Chondrocyte (in vitro differentiated cells): Measurements from ENCODE around the gene CRB2. TPM values are rescaled to one million over a fixed set of nuclear protein-coding genes. Genes with fewer than 3 reads are reported as not detected.

Source experiments
- DNase-seq: peaks from one replicate; pipeline ENCODE4 v3.0.0; 2021; ENCODE audit warnings: mixed read lengths, low spot score
- H3K27ac Mint-ChIP-seq: one replicate; pipeline ENCODE4 v1.8.0; 2021; ENCODE audit warnings: mild to moderate bottlenecking, moderate library complexity, mixed read lengths; ENCODE audit not compliant: unreplicated experiment
- H3K27me3 Mint-ChIP-seq: 2 replicates; pipeline ENCODE4 v1.8.0; 2021; ENCODE audit warnings: low read depth, mixed read lengths
- H3K36me3 Mint-ChIP-seq: 2 replicates; pipeline ENCODE4 v1.8.0; 2021; ENCODE audit warnings: low read depth, mixed read lengths
- H3K4me1 Mint-ChIP-seq: 2 replicates; pipeline ENCODE4 v1.8.0; 2021; ENCODE audit warnings: low read depth, mild to moderate bottlenecking, mixed read lengths
- H3K4me3 Mint-ChIP-seq: one replicate; pipeline ENCODE4 v1.8.0; 2021; ENCODE audit warnings: mild to moderate bottlenecking, moderate library complexity, mixed read lengths; ENCODE audit not compliant: unreplicated experiment
- H3K9me3 Mint-ChIP-seq: 2 replicates; pipeline ENCODE4 v1.8.0; 2021; ENCODE audit warnings: low read depth, mixed read lengths
- total RNA-seq: library from RNA; stranded (reverse); gene quantifications from 3 replicates; pipeline ENCODE4 v1.2.1, GENCODE V29; 2021
- TF ChIP-seq, protein P1 (sequence below): fragments of 200-600 bp; sonication (generic); IDR thresholded peaks from 2 replicates; pipeline ENCODE4 v1.5.0; 2021; ENCODE audit warnings: antibody characterized with exemption, mild to moderate bottlenecking, moderate library complexity

The CRB2 gene
- total RNA-seq, 1 donor from 2014 or later: 0.07 TPM

DNA sequence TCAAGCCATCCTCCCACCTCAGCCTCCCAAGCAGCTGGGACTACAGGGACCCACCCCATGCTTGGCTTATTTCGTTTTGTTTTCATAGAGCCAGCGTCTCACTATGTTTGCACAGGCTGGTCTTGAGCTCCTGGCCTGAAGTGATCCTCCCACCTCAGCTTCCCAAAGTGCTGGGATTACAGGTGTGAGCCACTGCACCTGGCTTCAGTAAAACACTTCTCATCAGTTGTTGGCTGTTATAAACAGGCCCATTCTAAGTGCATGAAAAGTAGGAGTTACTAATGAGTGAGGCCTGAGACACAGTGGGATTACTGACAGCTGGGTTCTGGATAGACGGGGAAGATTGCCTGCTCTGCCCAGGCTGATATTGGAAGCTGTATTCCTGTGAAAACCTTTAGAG, 3.5 kb downstream of the CRB2 start:
- TF ChIP-seq, protein P1, sequence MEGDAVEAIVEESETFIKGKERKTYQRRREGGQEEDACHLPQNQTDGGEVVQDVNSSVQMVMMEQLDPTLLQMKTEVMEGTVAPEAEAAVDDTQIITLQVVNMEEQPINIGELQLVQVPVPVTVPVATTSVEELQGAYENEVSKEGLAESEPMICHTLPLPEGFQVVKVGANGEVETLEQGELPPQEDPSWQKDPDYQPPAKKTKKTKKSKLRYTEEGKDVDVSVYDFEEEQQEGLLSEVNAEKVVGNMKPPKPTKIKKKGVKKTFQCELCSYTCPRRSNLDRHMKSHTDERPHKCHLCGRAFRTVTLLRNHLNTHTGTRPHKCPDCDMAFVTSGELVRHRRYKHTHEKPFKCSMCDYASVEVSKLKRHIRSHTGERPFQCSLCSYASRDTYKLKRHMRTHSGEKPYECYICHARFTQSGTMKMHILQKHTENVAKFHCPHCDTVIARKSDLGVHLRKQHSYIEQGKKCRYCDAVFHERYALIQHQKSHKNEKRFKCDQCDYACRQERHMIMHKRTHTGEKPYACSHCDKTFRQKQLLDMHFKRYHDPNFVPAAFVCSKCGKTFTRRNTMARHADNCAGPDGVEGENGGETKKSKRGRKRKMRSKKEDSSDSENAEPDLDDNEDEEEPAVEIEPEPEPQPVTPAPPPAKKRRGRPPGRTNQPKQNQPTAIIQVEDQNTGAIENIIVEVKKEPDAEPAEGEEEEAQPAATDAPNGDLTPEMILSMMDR: no peak
- Mint-ChIP-seq H3K27ac (no peak overlapping the region), H3K36me3 (no peaks in the 10 kb centered on the region), H3K27me3 (peaks cover 3% of the 10 kb centered on the region), H3K4me1 (peaks cover 14% of the 10 kb centered on the region), H3K9me3 (no peaks in the 10 kb centered on the region), H3K4me3 (no peak overlapping the region)
- DNase-seq: no peak

- Mint-ChIP-seq H3K4me1 (peaks cover 21% of the 10 kb centered on the region), H3K4me3 (no peak overlapping the region), H3K36me3 (no peaks in the 10 kb centered on the region), H3K27ac (no peak overlapping the region), H3K27me3 (no peaks in the 10 kb centered on the region), H3K9me3 (no peaks in the 10 kb centered on the region)
- TF ChIP-seq, protein P1: no peak
- no peak for DNase-seq
Measured at GRCh38 chr9:123360161-123361085, 4.4 kb downstream of the CRB2 start.

DNA sequence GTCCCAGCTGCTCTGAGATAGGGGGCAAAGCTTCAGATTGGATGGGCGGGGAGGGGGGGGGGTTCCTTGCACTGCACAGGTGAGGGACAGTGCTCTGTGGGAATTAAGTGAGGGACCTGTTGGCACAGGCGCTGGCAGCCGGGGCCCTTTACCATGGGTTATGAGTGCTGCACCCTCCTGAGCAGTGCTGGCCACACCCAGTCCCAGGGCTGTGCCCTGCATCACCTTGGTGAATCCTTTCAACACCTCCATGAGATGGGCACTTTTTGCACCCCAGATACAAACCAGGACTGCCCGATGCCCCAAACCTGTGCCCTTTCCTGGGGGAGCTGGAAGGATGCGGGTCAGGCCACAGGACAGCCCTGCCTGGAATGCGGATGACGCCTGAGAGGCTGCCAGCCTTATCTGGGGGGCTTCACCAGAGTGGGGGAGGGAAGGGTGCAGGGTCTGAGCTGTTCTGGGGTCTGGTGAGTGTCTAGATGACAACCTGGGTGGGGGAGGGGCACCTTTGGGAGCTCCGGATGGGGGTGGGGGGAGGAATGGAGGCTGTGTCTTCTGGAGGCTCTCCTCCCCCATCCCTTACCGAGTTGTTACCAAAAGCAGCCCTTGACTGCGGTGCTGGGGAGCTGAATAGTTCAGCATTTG, 5.2 kb downstream of the CRB2 start:
- Mint-ChIP-seq H3K4me3 (no peak overlapping the region), H3K4me1 (peaks cover 21% of the 10 kb centered on the region), H3K27me3 (no peaks in the 10 kb centered on the region), H3K9me3 (no peaks in the 10 kb centered on the region), H3K27ac (no peak overlapping the region), H3K36me3 (no peaks in the 10 kb centered on the region)
- no peak for DNase-seq
- TF ChIP-seq, protein P1: no peak

DNA sequence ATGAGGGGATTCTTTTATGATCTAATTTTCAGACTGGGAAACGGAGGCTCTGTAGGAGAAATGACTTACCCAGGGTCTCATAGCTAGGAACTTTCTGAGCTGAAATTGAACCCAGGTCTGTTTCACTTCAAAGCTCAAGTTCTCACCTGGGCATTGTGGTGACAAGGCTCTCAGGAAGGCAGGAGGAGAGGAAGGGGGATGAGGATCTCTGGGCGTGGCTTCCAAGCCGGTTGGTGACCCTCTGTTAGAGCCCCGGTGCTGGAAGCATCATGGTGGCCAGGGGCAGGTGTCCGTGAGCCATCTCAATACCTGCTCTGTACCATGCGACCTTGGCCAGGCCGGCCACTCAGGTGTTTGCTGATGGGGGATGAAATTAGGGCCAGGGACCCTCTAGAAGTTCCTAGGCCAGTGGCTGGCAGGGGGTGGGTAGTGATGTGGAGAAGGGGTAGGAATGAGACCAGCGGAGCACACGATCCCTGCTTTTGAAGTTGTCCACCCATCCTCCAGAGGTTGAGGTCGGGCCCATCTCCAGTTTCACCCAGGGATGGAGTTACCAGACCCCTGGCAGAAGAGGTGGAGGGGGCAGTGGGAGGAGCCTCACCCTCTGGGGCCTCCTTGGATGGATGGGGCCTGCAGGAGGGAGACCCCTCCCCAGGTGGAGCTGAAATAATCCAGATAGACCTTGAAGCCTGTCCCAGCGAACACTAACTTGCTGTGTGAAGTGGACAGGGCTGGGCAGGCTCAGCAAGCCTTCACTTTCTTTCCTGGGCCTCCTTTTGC, 5.9 kb downstream of the CRB2 start:
- DNase-seq: no peak
- Mint-ChIP-seq H3K9me3 (no peaks in the 10 kb centered on the region), H3K27me3 (no peaks in the 10 kb centered on the region), H3K36me3 (no peaks in the 10 kb centered on the region), H3K27ac (no peak overlapping the region), H3K4me1 (peaks cover 21% of the 10 kb centered on the region), H3K4me3 (no peak overlapping the region)
- TF ChIP-seq, protein P1: no peak

GRCh38 chr9:123362856-123363255, 6.9 kb downstream of the CRB2 start:
- no peak overlapping the region for H3K27ac Mint-ChIP-seq
- TF ChIP-seq, protein P1: no peak
- no peak overlapping the region for H3K4me3 Mint-ChIP-seq
- no peaks in the 10 kb centered on the region for H3K36me3 Mint-ChIP-seq
- H3K27me3 Mint-ChIP-seq: no peaks in the 10 kb centered on the region
- peaks cover 26% of the 10 kb centered on the region for H3K4me1 Mint-ChIP-seq
- no peak for DNase-seq
- H3K9me3 Mint-ChIP-seq: no peaks in the 10 kb centered on the region
